Adipose tissue (tissue), 3 donors: ENCODE data around the gene TAF7. TPM values are rescaled to one million over a fixed set of nuclear protein-coding genes. Genes with fewer than 3 reads are reported as not detected.

Experiments
- polyA plus RNA-seq, 3 donors: library from polyadenylated mRNA; stranded (reverse); fragments of 200-250 nt; gene quantifications; one replicate each; pipeline ENCODE4 v1.2.3, GENCODE V29; 2013
- donor health status: healthy with polysubstance abuse.
- donor health status: Bipolar disorder and iron deficiency.
- donor health status: healthy.

Gene TAF7
- polyA plus RNA-seq, 3 donors = 32.2 to 62.0 (median 59.1) TPM

Other genes starting within 250 kb of the TAF7 start
- gene PCDHB2, start 226.2 kb downstream of the TAF7 start, polyA plus RNA-seq = 1 to 10 TPM in 1 of 3 donors, under 1 TPM in 2; 0.74 to 3.2 (median 0.79) TPM
- gene PCDHB3, start 220.3 kb downstream of the TAF7 start, polyA plus RNA-seq = 1 to 10 TPM in 1 of 3 donors, under 1 TPM in 2; 0.48 to 1.4 (median 0.90) TPM
- 1 to 10 TPM in 2 of 3 donors, under 1 TPM in 1; 0.90 to 2.9 (median 1.9) TPM for gene PCDHB4, start 199.0 kb downstream of the TAF7 start, polyA plus RNA-seq
- 1 to 10 TPM; 1.3 to 5.8 (median 1.6) TPM for gene PCDHB5, start 185.6 kb downstream of the TAF7 start, polyA plus RNA-seq
- gene PCDHB6, start 170.7 kb downstream of the TAF7 start, polyA plus RNA-seq = under 1 TPM in 2 of 3 donors, not detected in 1; 0.33 to 0.46 TPM
- gene PCDHB7, start 148.1 kb downstream of the TAF7 start, polyA plus RNA-seq = 1 to 10 TPM in 1 of 3 donors, under 1 TPM in 2; 0.20 to 1.5 (median 0.79) TPM
- 1 to 10 TPM in 1 of 3 donors, under 1 TPM in 1, not detected in 1; 0.42 to 1.2 TPM for gene PCDHB8, start 143.0 kb downstream of the TAF7 start, polyA plus RNA-seq
- 1 to 10 TPM in 1 of 3 donors, under 1 TPM in 2; 0.72 to 1.4 (median 0.90) TPM for gene PCDHB16, start 138.4 kb downstream of the TAF7 start, polyA plus RNA-seq
- gene PCDHB9, start 133.6 kb downstream of the TAF7 start, polyA plus RNA-seq = under 1 TPM; 0.38 to 0.88 (median 0.79) TPM
- 1 to 10 TPM in 1 of 3 donors, under 1 TPM in 2; 0.41 to 1.1 (median 0.67) TPM for gene PCDHB10, start 128.4 kb downstream of the TAF7 start, polyA plus RNA-seq
- 1 to 10 TPM in 2 of 3 donors, under 1 TPM in 1; 0.45 to 1.4 (median 1.0) TPM for gene PCDHB11, start 121.2 kb downstream of the TAF7 start, polyA plus RNA-seq
- gene PCDHB12, start 112.1 kb downstream of the TAF7 start, polyA plus RNA-seq = 1 to 10 TPM in 2 of 3 donors, under 1 TPM in 1; 0.81 to 1.2 (median 1.2) TPM
- 1 to 10 TPM in 2 of 3 donors, under 1 TPM in 1; 0.34 to 1.7 (median 1.3) TPM for gene PCDHB13, start 106.9 kb downstream of the TAF7 start, polyA plus RNA-seq
- gene PCDHB14, start 97.4 kb downstream of the TAF7 start, polyA plus RNA-seq = 1 to 10 TPM; 1.3 to 2.5 (median 1.4) TPM
- 1 to 10 TPM in 2 of 3 donors, under 1 TPM in 1; 0.79 to 3.2 (median 2.0) TPM for gene PCDHB15, start 75.4 kb downstream of the TAF7 start, polyA plus RNA-seq
- gene SLC25A2, start 16.7 kb downstream of the TAF7 start, polyA plus RNA-seq = under 1 TPM in 1 of 3 donors, not detected in 2; 0.03 TPM
- under 1 TPM in 2 of 3 donors, not detected in 1; 0.10 to 0.25 TPM for gene PCDHGA1, start 9.7 kb upstream of the TAF7 start, polyA plus RNA-seq
- 1 to 10 TPM in 1 of 3 donors, under 1 TPM in 2; 0.56 to 1.3 (median 0.89) TPM for gene PCDHGA2, start 18.0 kb upstream of the TAF7 start, polyA plus RNA-seq
- gene PCDHGA3, start 23.0 kb upstream of the TAF7 start, polyA plus RNA-seq = under 1 TPM; 0.45 to 0.82 (median 0.54) TPM
- under 1 TPM; 0.11 to 0.36 (median 0.30) TPM for gene PCDHGB1, start 29.3 kb upstream of the TAF7 start, polyA plus RNA-seq
- under 1 TPM; 0.34 to 0.98 (median 0.82) TPM for gene PCDHGA4, start 34.2 kb upstream of the TAF7 start, polyA plus RNA-seq
- under 1 TPM; 0.58 to 0.90 (median 0.71) TPM for gene PCDHGB2, start 39.2 kb upstream of the TAF7 start, polyA plus RNA-seq
- gene PCDHGA5, start 43.4 kb upstream of the TAF7 start, polyA plus RNA-seq = under 1 TPM; 0.34 to 0.52 (median 0.43) TPM
- gene PCDHGB3, start 49.5 kb upstream of the TAF7 start, polyA plus RNA-seq = under 1 TPM; 0.34 to 0.52 (median 0.40) TPM
- gene PCDHGA6, start 53.1 kb upstream of the TAF7 start, polyA plus RNA-seq = 1 to 10 TPM in 1 of 3 donors, under 1 TPM in 2; 0.45 to 1.3 (median 0.83) TPM
- under 1 TPM; 0.11 to 0.38 (median 0.31) TPM for gene PCDHGA7, start 62.0 kb upstream of the TAF7 start, polyA plus RNA-seq
- 1 to 10 TPM in 1 of 3 donors, under 1 TPM in 2; 0.34 to 1.2 (median 0.60) TPM for gene PCDHGB4, start 66.9 kb upstream of the TAF7 start, polyA plus RNA-seq
- under 1 TPM; 0.07 to 0.45 (median 0.10) TPM for gene PCDHGA8, start 71.8 kb upstream of the TAF7 start, polyA plus RNA-seq
- 1 to 10 TPM in 2 of 3 donors, under 1 TPM in 1; 0.11 to 3.1 (median 2.3) TPM for gene PCDHGB5, start 77.2 kb upstream of the TAF7 start, polyA plus RNA-seq
- under 1 TPM; 0.51 to 0.89 (median 0.67) TPM for gene PCDHGA9, start 82.0 kb upstream of the TAF7 start, polyA plus RNA-seq
- gene PCDHGB6, start 87.2 kb upstream of the TAF7 start, polyA plus RNA-seq = 1 to 10 TPM; 1.0 to 2.4 (median 1.0) TPM
- gene PCDHGA10, start 92.2 kb upstream of the TAF7 start, polyA plus RNA-seq = 1 to 10 TPM in 1 of 3 donors, under 1 TPM in 2; 0.64 to 1.8 (median 0.79) TPM
- gene PCDHGB7, start 96.9 kb upstream of the TAF7 start, polyA plus RNA-seq = 1 to 10 TPM; 2.3 to 4.9 (median 2.6) TPM
- gene PCDHGA11, start 100.3 kb upstream of the TAF7 start, polyA plus RNA-seq = 1 to 10 TPM in 1 of 3 donors, under 1 TPM in 2; 0.32 to 1.1 (median 0.79) TPM
- 1 to 10 TPM in 2 of 3 donors, under 1 TPM in 1; 0.48 to 2.0 (median 1.2) TPM for gene PCDHGA12, start 109.7 kb upstream of the TAF7 start, polyA plus RNA-seq
- 100 to 1,000 TPM in 1 of 3 donors, 10 to 100 TPM in 2; 21.7 to 106 (median 37.2) TPM for gene PCDHGC3, start 155.2 kb upstream of the TAF7 start, polyA plus RNA-seq
- under 1 TPM; 0.05 to 0.34 (median 0.15) TPM for gene PCDHGC4, start 164.2 kb upstream of the TAF7 start, polyA plus RNA-seq
- under 1 TPM; 0.06 to 0.56 (median 0.07) TPM for gene PCDHGC5, start 168.3 kb upstream of the TAF7 start, polyA plus RNA-seq